DND-41 (cell line): Measurements from ENCODE around the gene NELFB.

ENCODE experiments used
- ATAC-seq: fragments of 200-7000 bp; cut with Tn5 transposase; 3 replicates; pipeline ENCODE4 v1.9.1; 2021; ENCODE audit warnings: low read depth; ENCODE audit not compliant: insufficient read depth
- DNase-seq: peaks from one replicate; pipeline ENCODE4 v3.0.0-alpha.2; 2020
- H2AFZ ChIP-seq: 2 replicates; pipeline ENCODE4 v1.6.0; 2012; ENCODE audit warnings: low read depth, low read length
- H3K27ac ChIP-seq: 2 replicates; pipeline ENCODE4 v1.5.1; 2012; ENCODE audit warnings: low read length, inconsistent platforms
- H3K27me3 ChIP-seq: fragments of 200-600 bp; sonication (generic); 2 replicates; pipeline ENCODE4 v1.6.0; 2012; ENCODE audit warnings: low read length, mild to moderate bottlenecking, inconsistent platforms; ENCODE audit not compliant: insufficient read depth, poor library complexity
- H3K36me3 ChIP-seq: 2 replicates; pipeline ENCODE4 v1.5.1; 2012; ENCODE audit warnings: low read length, inconsistent platforms; ENCODE audit not compliant: insufficient read depth
- H3K4me1 ChIP-seq: 2 replicates; pipeline ENCODE4 v1.5.1; 2012; ENCODE audit warnings: mild to moderate bottlenecking, low read length; ENCODE audit not compliant: insufficient read depth
- H3K4me2 ChIP-seq: 2 replicates; pipeline ENCODE4 v1.6.0; 2012; ENCODE audit warnings: mild to moderate bottlenecking, moderate library complexity, low read length, inconsistent platforms; ENCODE audit not compliant: insufficient read depth
- H3K4me3 ChIP-seq, 2 experiments: fragments of 200-600 bp in 1 of 2; shearing (Covaris generic) in 1 of 2; 2 replicates each; pipeline ENCODE4 v1.5.1; 2012 to 2016; ENCODE audit warnings: inconsistent platforms in 2 of 2, low read length in 2 of 2, mild to moderate bottlenecking in 2 of 2, low read depth in 1 of 2, moderate library complexity in 1 of 2
- H3K79me2 ChIP-seq: 2 replicates; pipeline ENCODE4 v1.6.0; 2012; ENCODE audit warnings: low read length, inconsistent platforms; ENCODE audit not compliant: insufficient read depth
- H3K9ac ChIP-seq: 2 replicates; pipeline ENCODE4 v1.6.0; 2012; ENCODE audit warnings: low read depth, mild to moderate bottlenecking, inconsistent platforms, low read length, moderate library complexity
- H3K9me3 ChIP-seq: 2 replicates; pipeline ENCODE4 v1.5.1; 2012; ENCODE audit warnings: low read length, moderate library complexity, mild to moderate bottlenecking, inconsistent platforms; ENCODE audit not compliant: insufficient read depth, severe bottlenecking
- H4K20me1 ChIP-seq: 2 replicates; pipeline ENCODE4 v1.6.0; 2012; ENCODE audit warnings: low read length; ENCODE audit not compliant: insufficient read depth
- EZH2 ChIP-seq: IDR thresholded peaks from 3 replicates; pipeline ENCODE4 v1.6.1; 2012; ENCODE audit warnings: borderline replicate concordance, low read depth, mild to moderate bottlenecking, moderate library complexity, low read length, inconsistent platforms; ENCODE audit not compliant: severe bottlenecking
- TF ChIP-seq, protein P1 (sequence below): IDR thresholded peaks from 2 replicates; pipeline ENCODE4 v1.5.1; 2012; ENCODE audit warnings: borderline replicate concordance, low read length, moderate library complexity, mild to moderate bottlenecking; ENCODE audit not compliant: poor library complexity, severe bottlenecking; ENCODE audit errors: extremely low read depth

NELFB gene

DNA sequence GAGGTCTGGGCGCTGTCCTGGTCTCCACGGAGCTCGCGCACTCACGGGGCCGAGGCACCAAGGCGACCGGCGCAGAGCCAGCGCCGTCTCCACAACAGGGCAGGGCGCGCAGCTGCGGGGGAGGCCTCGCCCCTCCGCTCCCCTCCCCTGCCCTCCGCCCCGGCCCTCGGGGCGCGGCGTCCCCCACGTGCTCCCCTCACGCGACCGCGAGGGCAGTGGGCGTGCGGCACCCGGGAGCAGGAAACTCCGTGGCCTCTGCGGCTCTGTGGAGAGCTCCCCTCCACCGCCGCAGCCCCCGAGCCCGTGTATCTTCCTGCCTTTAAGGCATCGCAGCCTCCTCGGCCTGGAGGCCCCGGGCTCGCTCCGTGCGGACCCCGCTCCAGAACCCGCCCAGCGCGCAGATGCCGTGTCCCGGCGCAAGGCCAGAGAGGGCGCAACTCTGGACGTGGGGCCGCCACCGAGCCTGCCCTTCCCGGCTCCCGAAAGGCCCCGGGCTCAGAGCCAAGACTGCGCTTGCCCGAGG is 14.7 kb upstream of the NELFB start:
- no peak for TF ChIP-seq EZH2
- TF ChIP-seq, protein P1, sequence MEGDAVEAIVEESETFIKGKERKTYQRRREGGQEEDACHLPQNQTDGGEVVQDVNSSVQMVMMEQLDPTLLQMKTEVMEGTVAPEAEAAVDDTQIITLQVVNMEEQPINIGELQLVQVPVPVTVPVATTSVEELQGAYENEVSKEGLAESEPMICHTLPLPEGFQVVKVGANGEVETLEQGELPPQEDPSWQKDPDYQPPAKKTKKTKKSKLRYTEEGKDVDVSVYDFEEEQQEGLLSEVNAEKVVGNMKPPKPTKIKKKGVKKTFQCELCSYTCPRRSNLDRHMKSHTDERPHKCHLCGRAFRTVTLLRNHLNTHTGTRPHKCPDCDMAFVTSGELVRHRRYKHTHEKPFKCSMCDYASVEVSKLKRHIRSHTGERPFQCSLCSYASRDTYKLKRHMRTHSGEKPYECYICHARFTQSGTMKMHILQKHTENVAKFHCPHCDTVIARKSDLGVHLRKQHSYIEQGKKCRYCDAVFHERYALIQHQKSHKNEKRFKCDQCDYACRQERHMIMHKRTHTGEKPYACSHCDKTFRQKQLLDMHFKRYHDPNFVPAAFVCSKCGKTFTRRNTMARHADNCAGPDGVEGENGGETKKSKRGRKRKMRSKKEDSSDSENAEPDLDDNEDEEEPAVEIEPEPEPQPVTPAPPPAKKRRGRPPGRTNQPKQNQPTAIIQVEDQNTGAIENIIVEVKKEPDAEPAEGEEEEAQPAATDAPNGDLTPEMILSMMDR = no peak
- Histone ChIP-seq H3K9me3 (no peaks in the 10 kb centered on the region), H3K4me3 (peak overlapping the region; percentile 35 to 77; a peak in 3 of 4 replicates), H3K27me3 (no peaks in the 10 kb centered on the region), H4K20me1 (peaks cover 49% of the 10 kb centered on the region), H3K4me2 (peak overlapping the region; percentile 91), H3K79me2 (peaks cover 25% of the 10 kb centered on the region), H2AFZ (peak overlapping the region; percentile 68), H3K4me1 (peaks cover 55% of the 10 kb centered on the region), H3K27ac (peak overlapping the region; percentile 89), H3K9ac (peak overlapping the region; percentile 89), H3K36me3 (peaks cover 25% of the 10 kb centered on the region)
- DNase-seq (peak; percentile 76), ATAC-seq (peak; percentile 54)

DNA sequence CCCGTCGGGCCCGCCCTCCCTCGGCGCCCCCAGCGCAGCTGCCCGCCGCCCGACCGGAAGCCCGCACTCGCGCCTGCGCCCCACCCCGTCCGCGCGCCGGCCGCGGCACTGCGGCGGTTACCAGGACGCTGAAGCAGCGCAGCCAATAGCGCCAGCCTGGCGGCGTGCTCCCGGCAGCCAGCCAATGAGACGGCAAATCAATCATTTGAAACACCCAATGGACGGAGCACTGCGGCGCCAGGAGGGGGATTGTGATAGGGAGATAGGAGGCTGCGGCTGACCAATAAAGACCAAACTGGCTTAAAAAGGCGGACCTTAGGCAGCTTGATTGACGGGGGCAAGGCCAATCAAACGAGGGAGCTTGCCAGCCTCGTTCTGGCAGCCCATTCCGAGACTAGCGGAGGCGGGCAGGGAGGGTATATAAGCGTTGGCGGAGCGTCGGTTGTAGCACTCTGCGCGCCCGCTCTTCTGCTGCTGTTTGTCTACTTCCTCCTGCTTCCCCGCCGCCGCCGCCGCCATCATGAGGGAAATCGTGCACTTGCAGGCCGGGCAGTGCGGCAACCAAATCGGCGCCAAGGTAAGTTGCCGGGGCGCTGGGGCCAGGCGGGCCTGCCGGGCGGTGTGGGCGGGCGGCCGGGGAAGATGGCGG is 14.2 kb upstream of the NELFB start, which contains the start of gene TUBB4B:
TUBB4B (plus strand) TSS at position 447 of the 649 bp plus-strand sequence; CDS start at position 521, 74 bp downstream.
- Histone ChIP-seq H3K4me1 (peaks cover 54% of the 10 kb centered on the region), H3K27me3 (no peaks in the 10 kb centered on the region), H2AFZ (peak within 1 kb of the TSS; percentile 68), H3K36me3 (peaks cover 25% of the 10 kb centered on the region), H3K9ac (peak within 1 kb of the TSS; percentile 89), H4K20me1 (peaks cover 49% of the 10 kb centered on the region), H3K9me3 (no peaks in the 10 kb centered on the region), H3K4me2 (peak within 1 kb of the TSS; percentile 91), H3K4me3 (peak within 1 kb of the TSS; percentile 77 to 91), H3K27ac (peak within 1 kb of the TSS; percentile 89), H3K79me2 (peaks cover 25% of the 10 kb centered on the region)
- DNase-seq = peak; percentile 99
- ATAC-seq = peak; percentile 81
- TF ChIP-seq, protein P1 = no peak
- TF ChIP-seq EZH2 = no peak

DNA sequence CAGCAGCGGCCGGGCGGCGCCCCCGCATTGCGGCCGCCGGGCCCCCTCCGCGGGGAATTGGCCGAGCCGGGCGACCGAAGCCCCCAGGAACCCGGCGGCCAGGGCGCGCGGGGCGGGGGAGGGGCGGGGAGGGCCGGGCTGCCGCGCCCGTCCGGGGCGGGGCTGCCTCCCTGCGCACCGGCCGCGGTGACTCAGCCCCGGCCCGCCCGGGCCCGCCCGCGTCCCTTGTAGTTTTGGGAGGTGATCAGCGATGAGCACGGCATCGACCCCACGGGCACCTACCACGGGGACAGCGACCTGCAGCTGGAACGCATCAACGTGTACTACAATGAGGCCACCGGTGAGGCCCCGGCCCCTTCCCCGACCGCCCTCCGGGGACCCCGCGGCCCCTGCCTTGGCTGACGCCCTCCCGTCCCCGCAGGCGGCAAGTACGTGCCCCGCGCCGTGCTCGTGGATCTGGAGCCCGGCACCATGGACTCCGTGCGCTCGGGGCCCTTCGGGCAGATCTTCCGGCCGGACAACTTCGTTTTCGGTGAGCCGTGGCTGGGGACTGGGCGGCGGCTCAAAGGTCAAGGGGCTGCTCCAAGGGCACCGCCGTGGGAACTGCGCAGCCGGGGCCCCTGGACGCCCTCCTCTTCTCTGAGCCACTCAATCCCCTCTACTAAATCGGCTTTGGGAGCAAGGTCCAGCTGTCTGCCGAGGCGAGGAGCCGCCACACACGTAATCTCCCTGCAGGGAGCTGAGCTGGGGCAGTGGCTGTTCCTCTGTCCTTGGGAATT is 13.4 kb upstream of the NELFB start:
- no peaks in the 10 kb centered on the region for H3K27me3 ChIP-seq
- H3K36me3 ChIP-seq = peaks cover 25% of the 10 kb centered on the region
- peaks cover 25% of the 10 kb centered on the region for H3K79me2 ChIP-seq
- no peaks in the 10 kb centered on the region for H3K9me3 ChIP-seq
- DNase-seq (peak; percentile 50), ATAC-seq (no peak)
- peak overlapping the region; percentile 81 for H3K9ac ChIP-seq
- H3K4me1 ChIP-seq = peaks cover 47% of the 10 kb centered on the region
- no peak for TF ChIP-seq EZH2
- H3K4me2 ChIP-seq = peak overlapping the region; percentile 90
- H4K20me1 ChIP-seq = peaks cover 48% of the 10 kb centered on the region
- peak overlapping the region; percentile 76 to 91 for H3K4me3 ChIP-seq
- no peak overlapping the region for H2AFZ ChIP-seq
- H3K27ac ChIP-seq = peak overlapping the region; percentile 80
